Thyroid gland (tissue), 4 donors: ENCODE data around the gene CEP97. TPM values are rescaled to one million over a fixed set of nuclear protein-coding genes. Genes with fewer than 3 reads are reported as not detected.

Source experiments
- DNase-seq, 2 donors: peaks; one replicate each; pipeline ENCODE4 v3.0.0-alpha.2; 2019
- H3K27ac ChIP-seq, 3 donors: fragments of 200-600 bp; sonication (generic); 1 replicate in 2 of 3; 2 replicates in 1 of 3; pipeline ENCODE4 v1.5.1; 2016 to 2019; ENCODE audit warnings: mild to moderate bottlenecking in 1 of 3, moderate library complexity in 1 of 3
- H3K27me3 ChIP-seq: fragments of 200-600 bp; sonication (generic); one replicate; pipeline ENCODE4 v1.5.1; 2019
- H3K36me3 ChIP-seq, 2 donors: fragments of 200-600 bp; sonication (generic); one replicate each; pipeline ENCODE4 v1.5.1; 2016 to 2019
- H3K4me1 ChIP-seq, 2 donors: fragments of 200-600 bp; sonication (generic); one replicate each; pipeline ENCODE4 v1.5.1; 2017 to 2019
- H3K4me3 ChIP-seq, 3 donors: fragments of 200-600 bp; sonication (generic); replicated peaks in 1 of 3; 1 replicate in 2 of 3; 2 replicates in 1 of 3; pipeline ENCODE4 v1.5.1; 2016; ENCODE audit warnings: mild to moderate bottlenecking in 1 of 3
- H3K9me3 ChIP-seq: fragments of 200-600 bp; sonication (generic); one replicate; pipeline ENCODE4 v1.5.1; 2017
- POLR2A ChIP-seq, 2 donors: fragments of 450-650 bp; IDR thresholded peaks; one replicate each; pipeline ENCODE4 v1.6.1; 2017; ENCODE audit warnings: antibody characterized with exemption in 2 of 2, mild to moderate bottlenecking in 2 of 2, moderate library complexity in 1 of 2
- WGBS, 2 donors: methylation state at CpG; one replicate each; pipeline ENCODE4 v1.1.5; 2017; 5-methylcytosine and 5-hydroxymethylcytosine counted together
- intact Hi-C: fragments of 100-400 bp; cut with DNase I; formaldehyde crosslinking; loops from one replicate; pipeline ENCODE4 v1.15.1; 2023
- total RNA-seq, 4 donors: library from RNA; depleted of rRNA; stranded (reverse); fragments of >200 nt; gene quantifications; one replicate each; pipeline ENCODE4 v1.2.3, GENCODE V29; 2016
- TF ChIP-seq, protein P1 (sequence below), 6 experiments: fragments of 200-600 bp in 3 of 6; fragments of 450-650 bp in 3 of 6; sonication (generic) in 3 of 6; IDR thresholded peaks; one replicate each; pipeline ENCODE4 v1.5.1; 2016 to 2019; ENCODE audit warnings: antibody characterized with exemption in 6 of 6, mild to moderate bottlenecking in 2 of 6, inconsistent platforms in 1 of 6, moderate library complexity in 1 of 6

CEP97 gene
- total RNA-seq, 4 donors from 2014 or later: 7.3 to 13.3 (median 8.2) TPM

DNA sequence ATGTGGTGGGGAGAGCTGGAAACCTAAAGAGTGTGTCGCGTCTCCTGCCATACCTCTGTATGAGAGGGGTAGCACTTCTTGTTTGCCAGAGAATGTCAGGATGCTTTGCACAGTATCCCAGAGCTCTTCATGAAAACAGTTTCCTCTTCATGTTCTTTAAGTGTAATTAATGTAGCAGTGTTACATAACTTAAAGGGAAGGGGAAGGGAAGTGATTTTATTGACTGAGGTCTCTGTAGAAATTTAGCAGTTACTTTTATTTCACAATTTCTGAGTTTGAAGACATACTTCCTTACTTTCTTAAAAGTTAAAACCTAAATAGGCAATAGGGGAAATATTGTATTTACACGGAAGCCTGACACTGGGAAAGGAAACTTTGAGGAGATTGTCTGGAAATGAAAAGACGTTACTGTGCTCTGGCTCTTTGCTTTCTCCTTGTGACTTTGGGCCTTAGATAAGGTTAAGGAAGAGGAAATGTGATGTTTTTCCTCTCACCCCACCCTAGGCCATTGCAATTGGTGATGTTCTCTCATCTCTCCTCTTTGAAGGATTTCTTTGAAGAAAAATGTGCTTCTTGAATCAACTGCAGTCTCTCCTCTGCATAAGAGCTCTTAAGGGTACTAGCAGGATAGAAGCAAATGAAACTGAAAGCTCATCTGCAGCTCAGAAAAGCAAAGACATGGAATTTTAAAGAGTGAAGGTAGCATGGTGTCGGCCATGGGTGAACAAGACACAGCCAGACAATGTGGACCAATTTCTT, 60.6 kb downstream of the CEP97 start:
- no peak for DNase-seq
- H3K4me3 ChIP-seq: no peak overlapping the region
- H3K36me3 ChIP-seq: peaks cover 8 to 48% of the 10 kb centered on the region in 2 donors
- H3K9me3 ChIP-seq: no peaks in the 10 kb centered on the region
- no peaks in the 10 kb centered on the region for H3K27me3 ChIP-seq
- intact Hi-C loops: no loop called here
- H3K27ac ChIP-seq: peak overlapping the region in 2 of 3 donors; percentile 12 to 41
- 79 to 85% methylated on average over 5 of the region's 5 CpGs for WGBS, 2 donors
- H3K4me1 ChIP-seq: peaks cover 1 to 8% of the 10 kb centered on the region in 2 donors
- TF ChIP-seq POLR2A (IDR thresholded peaks at IDR 0.05): no peak
- TF ChIP-seq, protein P1, sequence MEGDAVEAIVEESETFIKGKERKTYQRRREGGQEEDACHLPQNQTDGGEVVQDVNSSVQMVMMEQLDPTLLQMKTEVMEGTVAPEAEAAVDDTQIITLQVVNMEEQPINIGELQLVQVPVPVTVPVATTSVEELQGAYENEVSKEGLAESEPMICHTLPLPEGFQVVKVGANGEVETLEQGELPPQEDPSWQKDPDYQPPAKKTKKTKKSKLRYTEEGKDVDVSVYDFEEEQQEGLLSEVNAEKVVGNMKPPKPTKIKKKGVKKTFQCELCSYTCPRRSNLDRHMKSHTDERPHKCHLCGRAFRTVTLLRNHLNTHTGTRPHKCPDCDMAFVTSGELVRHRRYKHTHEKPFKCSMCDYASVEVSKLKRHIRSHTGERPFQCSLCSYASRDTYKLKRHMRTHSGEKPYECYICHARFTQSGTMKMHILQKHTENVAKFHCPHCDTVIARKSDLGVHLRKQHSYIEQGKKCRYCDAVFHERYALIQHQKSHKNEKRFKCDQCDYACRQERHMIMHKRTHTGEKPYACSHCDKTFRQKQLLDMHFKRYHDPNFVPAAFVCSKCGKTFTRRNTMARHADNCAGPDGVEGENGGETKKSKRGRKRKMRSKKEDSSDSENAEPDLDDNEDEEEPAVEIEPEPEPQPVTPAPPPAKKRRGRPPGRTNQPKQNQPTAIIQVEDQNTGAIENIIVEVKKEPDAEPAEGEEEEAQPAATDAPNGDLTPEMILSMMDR (IDR thresholded peaks at IDR 0.05): no peak

DNA sequence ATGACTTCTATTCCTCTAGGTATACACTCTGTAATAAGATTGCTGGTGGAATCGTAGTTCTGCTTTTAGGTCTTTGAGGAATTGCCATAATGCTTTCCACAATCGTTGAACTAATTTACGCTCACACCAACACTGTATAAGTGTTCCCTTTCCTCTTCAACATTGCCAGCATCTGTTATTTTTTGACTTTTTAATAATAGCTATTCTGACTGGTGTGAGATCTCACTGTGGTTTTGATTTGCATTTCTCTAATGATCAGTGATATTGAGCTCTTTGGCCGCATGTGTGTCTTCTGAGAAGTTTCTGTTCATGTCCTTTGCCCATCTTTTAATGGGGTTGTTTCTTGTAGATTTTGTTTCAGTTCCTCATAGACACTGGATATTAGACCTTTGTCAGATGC, 67.4 kb downstream of the CEP97 start:
- Histone ChIP-seq H3K36me3 (peaks cover 0 to 16% of the 10 kb centered on the region in 2 donors), H3K27ac (no peak overlapping the region), H3K27me3 (no peaks in the 10 kb centered on the region), H3K4me1 (peaks cover 0 to 4% of the 10 kb centered on the region in 2 donors), H3K9me3 (no peaks in the 10 kb centered on the region), H3K4me3 (no peak overlapping the region)
- intact Hi-C loops: no loop called here
- no peak for TF ChIP-seq POLR2A (IDR thresholded peaks at IDR 0.05)
- TF ChIP-seq, protein P1 (IDR thresholded peaks at IDR 0.05): no peak
- 94 to 97% methylated on average over 4 of the region's 4 CpGs for WGBS, 2 donors
- DNase-seq: no peak

DNA sequence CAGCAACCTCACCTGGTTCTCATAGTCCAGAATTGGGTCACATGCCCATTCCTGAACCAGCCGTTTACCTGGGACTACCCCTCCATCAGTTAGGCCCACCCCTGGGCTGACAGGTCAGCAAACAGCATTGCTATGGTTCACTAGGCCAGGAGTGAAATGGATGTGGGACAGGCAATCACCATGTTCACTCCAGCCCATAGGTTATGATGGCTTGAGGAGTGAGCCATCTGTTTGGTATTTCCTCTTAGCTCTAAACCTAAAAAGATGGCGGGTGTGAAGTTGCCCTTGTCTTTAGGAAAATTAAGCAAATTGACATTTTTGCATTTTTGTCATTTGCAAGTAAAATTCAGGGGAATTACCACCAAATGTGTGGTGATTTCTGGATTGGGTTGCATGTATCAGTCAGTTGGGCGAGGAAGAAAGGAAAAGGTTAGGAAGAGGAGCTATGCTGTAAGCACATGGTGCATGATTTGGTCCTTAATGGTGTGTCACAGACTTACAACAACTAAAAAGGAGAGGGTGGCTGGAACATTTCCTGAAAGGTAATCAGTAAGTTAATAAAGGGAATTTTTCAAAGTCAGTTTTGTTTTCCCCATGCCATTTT, 71.8 kb downstream of the CEP97 start:
- no peaks in the 10 kb centered on the region for H3K27me3 ChIP-seq
- TF ChIP-seq, protein P1 (IDR thresholded peaks at IDR 0.05): no peak
- no peaks in the 10 kb centered on the region for H3K9me3 ChIP-seq
- peaks cover 0 to 4% of the 10 kb centered on the region in 2 donors for H3K36me3 ChIP-seq
- no peak overlapping the region for H3K27ac ChIP-seq
- no peak for DNase-seq
- H3K4me1 ChIP-seq: peaks cover 0 to 4% of the 10 kb centered on the region in 2 donors
- no peak overlapping the region for H3K4me3 ChIP-seq
- intact Hi-C loops: no loop called here
- 90 to 95% methylated on average over 3 of the region's 3 CpGs for WGBS, 2 donors

DNA sequence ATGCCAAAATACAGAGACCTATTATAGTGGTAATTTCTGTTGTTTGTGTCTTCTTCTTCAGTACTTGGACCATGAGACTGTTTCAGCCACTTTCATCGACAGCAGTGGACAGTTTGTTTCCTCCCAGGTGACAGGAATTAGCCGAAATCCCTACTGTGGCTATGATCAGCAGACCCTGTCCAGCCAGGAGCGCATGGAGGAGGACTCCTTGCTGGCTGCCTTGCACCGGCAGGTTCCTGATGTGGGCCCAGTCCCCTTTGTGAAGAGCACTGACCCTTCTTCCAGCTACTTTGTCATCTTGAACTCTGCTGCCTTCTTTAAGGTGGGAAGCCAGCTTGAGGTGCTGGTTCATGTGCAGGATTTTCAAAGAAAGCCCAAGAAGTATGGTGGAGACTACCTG, 76.8 kb downstream of the CEP97 start:
- intact Hi-C loops: loop anchor here (10.0 kb wide), 1 partner anchor 734 kb away; no protein-coding TSS in a partner anchor
- WGBS, 2 donors: 89 to 94% methylated on average over 4 of the region's 4 CpGs
- no peaks in the 10 kb centered on the region for H3K27me3 ChIP-seq

More for the DNA sequence above, 76.8 kb downstream of the CEP97 start:
- Histone ChIP-seq H3K9me3 (no peaks in the 10 kb centered on the region), H3K27ac (no peak overlapping the region), H3K36me3 (no peaks in the 10 kb centered on the region), H3K4me3 (no peak overlapping the region), H3K4me1 (no peaks in the 10 kb centered on the region)
- TF ChIP-seq POLR2A (IDR thresholded peaks at IDR 0.05): no peak
- TF ChIP-seq, protein P1 (IDR thresholded peaks at IDR 0.05): no peak
- no peak for DNase-seq
